Measurements from ENCODE around the gene CCL28. TPM values are rescaled to one million over a fixed set of nuclear protein-coding genes. Genes with fewer than 3 reads are reported as not detected.
"Not testable (repeated sequence)": the region's sequence is repeated elsewhere in the genome, so short reads cannot be mapped to it uniquely, and the experiment has no call there.

CCL28 gene
- total and polyA plus RNA-seq, 2 of the 13 experiments (the other 11 are each of a cell fraction or from before 2014, with no cell fraction given) = 0.03 TPM; not detected in 1

- peak; percentile 75; the same call in 1 of the 2 replicates for TF ChIP-seq ZIK1 (CRISPR knock-in tag; IDR thresholded peaks at IDR 0.05; ENCODE audit: borderline replicate concordance, low read depth)
- TF ChIP-seq HOXA5 (CRISPR knock-in tag; IDR thresholded peaks at IDR 0.05) = 0 out of 2 replicates have a peak, but pooled peaks have one; percentile 15
- peak; percentile 48; the same call in 1 of the 2 replicates for TF ChIP-seq GATAD2A (CRISPR knock-in tag; IDR thresholded peaks at IDR 0.05)
- TF ChIP-seq ZBTB4 (CRISPR knock-in tag; IDR thresholded peaks at IDR 0.05; ENCODE audit: borderline replicate concordance) = peak; percentile 73; the same call in 1 of the 2 replicates
- peak; percentile 22; the same call in 1 of the 2 replicates for TF ChIP-seq ZNF761 (CRISPR knock-in tag; conservative IDR thresholded peaks at IDR 0.05)
- not testable (repeated sequence) for TF ChIP-seq NONO (IDR thresholded peaks at IDR 0.05)
- peak; percentile 59; the same call in 1 of the 2 replicates for TF ChIP-seq NONO (CRISPR knock-in tag; conservative IDR thresholded peaks at IDR 0.05)
- 0 out of 2 replicates have a peak, but pooled peaks have one; percentile 32 for TF ChIP-seq ZBTB44 (CRISPR knock-in tag; IDR thresholded peaks at IDR 0.05)
- peak; percentile 73; the same call in 1 of the 2 replicates for TF ChIP-seq THAP7 (CRISPR knock-in tag; IDR thresholded peaks at IDR 0.05)
- TF ChIP-seq TAF1 (CRISPR knock-in tag; IDR thresholded peaks at IDR 0.05) = peak; percentile 74
- peak; percentile 39 for TF ChIP-seq ZNF18 (CRISPR knock-in tag; IDR thresholded peaks at IDR 0.05; ENCODE audit: insufficient replicate concordance)
- 0 out of 2 replicates have a peak, but pooled peaks have one; percentile 43 for TF ChIP-seq ZBTB25 (CRISPR knock-in tag; IDR thresholded peaks at IDR 0.05)
- TF ChIP-seq DMAP1 (CRISPR knock-in tag; IDR thresholded peaks at IDR 0.05) = peak; percentile 58
- 0 out of 2 replicates have a peak, but pooled peaks have one; percentile 22 for TF ChIP-seq ELF3 (CRISPR knock-in tag; IDR thresholded peaks at IDR 0.05)
- 0 out of 2 replicates have a peak, but pooled peaks have one; percentile 34 for TF ChIP-seq MXD3 (CRISPR knock-in tag; IDR thresholded peaks at IDR 0.05)
Measured at GRCh38 chr5:43402524-43403066, 9.6 kb downstream of the CCL28 start (continued).

Measured in HepG2 (cell line).